Nephron (organoid): Measurements from ENCODE around the gene NTRK1.

Experiments
- H3K27ac Mint-ChIP-seq, 3 experiments: 2 replicates each; pipeline ENCODE4 v1.8.0; 2020; ENCODE audit warnings: mixed read lengths in 3 of 3, mild to moderate bottlenecking in 2 of 3, moderate library complexity in 1 of 3
- H3K27me3 Mint-ChIP-seq: 2 replicates; pipeline ENCODE4 v1.8.0; 2021; ENCODE audit warnings: low read depth, mild to moderate bottlenecking, moderate library complexity, mixed read lengths
- H3K36me3 Mint-ChIP-seq: 2 replicates; pipeline ENCODE4 v1.8.0; 2020; ENCODE audit warnings: low read depth, mixed read lengths
- H3K4me1 Mint-ChIP-seq: 2 replicates; pipeline ENCODE4 v1.8.0; 2020; ENCODE audit warnings: mixed read lengths
- H3K4me3 Mint-ChIP-seq, 3 experiments: 2 replicates each; pipeline ENCODE4 v1.8.0; 2020; ENCODE audit warnings: mild to moderate bottlenecking in 3 of 3, mixed read lengths in 3 of 3, moderate library complexity in 2 of 3
- H3K9me3 Mint-ChIP-seq: 2 replicates; pipeline ENCODE4 v1.8.0; 2020; ENCODE audit warnings: mixed read lengths
- CTCF ChIP-seq, 3 experiments: fragments of 200-600 bp; sonication (generic); IDR thresholded peaks; one replicate each; pipeline ENCODE4 v1.5.0; 2021; ENCODE audit warnings: antibody characterized with exemption in 3 of 3; ENCODE audit not compliant: unreplicated experiment in 3 of 3

NTRK1 gene

GRCh38 chr1:156910309-156910782, 49.7 kb downstream of the NTRK1 start:
- Mint-ChIP-seq H3K27me3 (peaks cover 10% of the 10 kb centered on the region), H3K4me3 (no peak overlapping the region), H3K36me3 (peaks cover 27% of the 10 kb centered on the region), H3K27ac (peak overlapping the region in 1 of 3 experiments; percentile 47), H3K9me3 (no peaks in the 10 kb centered on the region), H3K4me1 (peaks cover 38% of the 10 kb centered on the region)
- TF ChIP-seq CTCF (IDR thresholded peaks at IDR 0.05; ENCODE audit: unreplicated experiment in 3 of 3) = peak; percentile 70 to 77 (median 75)

- Mint-ChIP-seq H3K4me1 (peaks cover 36% of the 10 kb centered on the region), H3K9me3 (no peaks in the 10 kb centered on the region), H3K27me3 (peaks cover 10% of the 10 kb centered on the region)
These were observed 51.1 kb downstream of the NTRK1 start for GRCh38 chr1:156911577-156912298.

GRCh38 chr1:156912310-156912709, 51.6 kb downstream of the NTRK1 start:
- Mint-ChIP-seq H3K4me3 (no peak overlapping the region), H3K27me3 (peaks cover 10% of the 10 kb centered on the region), H3K36me3 (peaks cover 39% of the 10 kb centered on the region), H3K9me3 (no peaks in the 10 kb centered on the region), H3K4me1 (peaks cover 31% of the 10 kb centered on the region), H3K27ac (peak overlapping the region in 1 of 3 experiments; percentile 17)
- TF ChIP-seq CTCF (IDR thresholded peaks at IDR 0.05; ENCODE audit: unreplicated experiment in 3 of 3) = no peak

More at GRCh38 chr1:156911577-156912298, 51.1 kb downstream of the NTRK1 start:
- Mint-ChIP-seq H3K4me3 (no peak overlapping the region), H3K36me3 (peaks cover 39% of the 10 kb centered on the region), H3K27ac (peak overlapping the region; percentile 2 to 39 (median 35))
- no peak for TF ChIP-seq CTCF (IDR thresholded peaks at IDR 0.05; ENCODE audit: unreplicated experiment in 3 of 3)

- no peak for TF ChIP-seq CTCF (IDR thresholded peaks at IDR 0.05; ENCODE audit: unreplicated experiment in 3 of 3)
- Mint-ChIP-seq H3K4me1 (peaks cover 31% of the 10 kb centered on the region), H3K27me3 (peaks cover 10% of the 10 kb centered on the region), H3K9me3 (no peaks in the 10 kb centered on the region), H3K4me3 (peak overlapping the region in 2 of 3 experiments; percentile 39 to 65), H3K36me3 (peaks cover 42% of the 10 kb centered on the region), H3K27ac (peak overlapping the region; percentile 55 to 81 (median 64))
These were observed 52.5 kb downstream of the NTRK1 start for GRCh38 chr1:156912861-156913808.

- peaks cover 27% of the 10 kb centered on the region for H3K4me1 Mint-ChIP-seq
- H3K9me3 Mint-ChIP-seq = peaks cover 5% of the 10 kb centered on the region
- H3K27me3 Mint-ChIP-seq = peaks cover 13% of the 10 kb centered on the region
- peaks cover 46% of the 10 kb centered on the region for H3K36me3 Mint-ChIP-seq
- peak overlapping the region; percentile 55 to 81 (median 64) for H3K27ac Mint-ChIP-seq
- peak overlapping the region in 2 of 3 experiments; percentile 39 to 65 for H3K4me3 Mint-ChIP-seq
- TF ChIP-seq CTCF (IDR thresholded peaks at IDR 0.05; ENCODE audit: unreplicated experiment in 3 of 3) = no peak
These were observed 53.2 kb downstream of the NTRK1 start for GRCh38 chr1:156913809-156914387.
